GM18502 (cell line): ENCODE results near the gene MICAL3.

Experiments
- ATAC-seq: cut with Tn5 transposase; IDR thresholded peaks from one replicate; pipeline ENCODE4 v1.9.1; 2021; ENCODE audit warnings: mild to moderate bottlenecking; ENCODE audit not compliant: unreplicated experiment, poor library complexity

The MICAL3 gene

DNA sequence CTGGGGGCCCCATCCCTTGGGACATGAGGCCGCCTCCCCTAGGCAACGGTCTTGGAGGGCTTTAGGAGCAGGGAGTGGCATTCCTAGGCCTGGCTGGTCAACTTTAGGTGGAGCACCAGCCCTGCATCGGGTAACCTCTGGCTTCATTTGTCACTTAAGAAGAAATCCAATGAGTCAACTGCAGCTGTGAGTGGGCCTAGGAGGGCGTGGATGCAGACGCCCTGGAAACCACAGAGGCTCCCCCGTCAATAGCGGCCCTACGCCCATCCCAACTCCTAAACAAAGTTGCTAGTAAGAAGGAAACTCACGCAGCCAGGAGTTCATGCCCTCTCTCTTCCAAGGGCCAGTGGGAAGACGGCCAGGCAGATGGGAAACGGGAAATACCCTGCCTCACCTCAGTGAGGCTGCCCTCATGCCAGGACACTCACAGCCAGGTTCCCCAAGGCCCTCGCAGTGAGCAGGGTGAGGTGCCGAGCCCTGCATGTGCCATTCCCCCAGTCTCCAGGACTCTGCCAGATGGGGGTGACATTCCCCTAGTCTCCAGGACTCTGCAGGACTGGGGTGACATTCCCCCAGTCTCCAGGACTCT, 270.9 kb downstream of the MICAL3 start:
- no peak for ATAC-seq

DNA sequence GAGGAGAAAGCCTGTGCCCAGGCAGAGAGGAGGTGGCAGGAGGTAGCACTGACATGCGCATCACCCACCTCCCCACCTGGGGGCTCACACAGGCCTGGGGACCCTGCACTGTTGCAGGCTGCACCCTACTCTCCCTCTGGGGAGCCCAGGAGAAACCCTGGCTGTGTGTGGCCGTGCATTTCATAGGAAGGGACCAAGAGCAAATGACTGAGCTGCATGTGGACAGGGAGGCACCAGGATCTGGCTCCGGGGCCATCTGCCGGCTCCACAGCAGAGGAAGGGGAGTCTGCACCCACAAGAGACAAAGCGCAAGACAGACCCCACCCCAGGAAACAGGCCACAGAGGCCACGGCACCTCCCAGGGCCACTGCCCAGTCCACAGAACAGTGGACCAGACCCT, 272.8 kb downstream of the MICAL3 start:
- no peak for ATAC-seq

DNA sequence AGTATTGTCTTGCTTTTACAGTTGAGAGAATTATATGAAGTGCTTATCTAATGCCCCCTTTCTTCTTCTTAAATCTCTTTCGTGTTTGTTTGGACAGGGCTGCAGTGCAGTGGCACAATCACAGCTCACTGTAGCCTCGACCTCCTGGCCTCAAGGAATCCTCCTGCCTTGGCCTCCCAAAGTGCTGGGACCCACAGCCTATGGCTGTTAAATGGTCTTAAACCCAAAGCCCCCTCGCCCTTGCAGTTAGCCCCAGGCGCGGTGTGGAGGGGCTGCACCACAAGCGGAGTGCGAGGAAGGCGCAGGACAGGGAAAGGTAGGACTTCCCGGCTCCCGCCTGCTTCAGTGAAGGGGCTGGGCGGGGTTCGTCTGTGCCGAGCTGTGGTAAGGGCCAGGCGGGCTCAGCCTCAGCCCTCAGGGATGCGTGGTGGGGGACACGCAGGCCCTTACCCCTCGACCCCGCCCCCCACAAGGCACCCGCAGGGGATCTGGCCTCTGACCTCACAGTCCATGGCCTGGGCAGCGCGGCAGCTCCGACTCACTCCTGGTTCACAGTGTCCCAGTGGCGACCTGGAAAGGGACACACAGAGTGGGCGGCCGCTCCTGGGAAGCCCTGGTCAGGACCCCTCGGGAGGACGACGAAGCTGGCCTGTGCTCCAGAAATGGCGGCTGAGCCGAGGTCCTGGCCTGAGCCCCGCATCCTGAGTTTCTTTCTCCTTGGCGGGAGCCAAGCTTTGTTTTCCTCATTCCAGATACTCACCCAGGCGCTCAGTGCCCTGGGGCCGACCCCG, 274.6 kb downstream of the MICAL3 start:
- ATAC-seq: no peak

DNA sequence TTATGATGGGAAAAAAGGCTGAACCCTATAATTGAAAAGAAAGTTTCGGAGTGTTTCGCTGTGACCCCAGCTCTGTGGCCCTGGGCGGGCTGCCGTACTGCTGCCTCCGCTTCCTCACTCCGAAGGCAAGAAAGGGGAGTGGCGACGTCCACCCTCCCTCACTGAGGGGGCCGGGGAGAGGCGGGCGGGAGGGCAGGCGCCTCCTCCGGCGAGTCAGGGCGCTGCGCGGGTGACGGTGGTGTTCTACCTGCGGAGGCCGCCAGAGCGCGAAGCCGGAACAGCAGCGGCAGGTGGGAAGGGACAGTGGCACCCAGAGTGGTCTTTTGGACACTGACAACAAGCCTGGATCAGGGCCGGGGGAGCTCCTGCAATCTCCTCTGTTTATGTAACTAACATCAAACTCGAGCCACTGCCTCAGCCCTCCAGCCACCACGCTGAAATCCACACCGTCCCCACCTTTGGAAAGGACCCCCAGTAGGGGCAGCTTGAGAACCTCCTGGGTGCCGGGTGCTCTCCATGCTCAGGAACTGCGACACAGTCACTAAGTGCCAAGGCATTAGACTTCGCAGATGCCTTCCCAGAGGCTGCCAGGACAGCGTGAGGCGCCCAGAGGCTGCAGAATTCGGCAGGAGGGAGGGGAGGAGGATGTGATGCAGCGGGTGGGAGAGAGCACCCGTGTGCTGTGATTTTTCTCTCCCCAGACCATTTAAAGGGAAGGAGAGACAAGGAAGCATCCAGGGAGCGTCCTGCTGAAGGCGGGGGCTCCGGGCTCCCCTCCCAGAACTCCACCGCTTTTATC, 275.6 kb downstream of the MICAL3 start:
- ATAC-seq: no peak

DNA sequence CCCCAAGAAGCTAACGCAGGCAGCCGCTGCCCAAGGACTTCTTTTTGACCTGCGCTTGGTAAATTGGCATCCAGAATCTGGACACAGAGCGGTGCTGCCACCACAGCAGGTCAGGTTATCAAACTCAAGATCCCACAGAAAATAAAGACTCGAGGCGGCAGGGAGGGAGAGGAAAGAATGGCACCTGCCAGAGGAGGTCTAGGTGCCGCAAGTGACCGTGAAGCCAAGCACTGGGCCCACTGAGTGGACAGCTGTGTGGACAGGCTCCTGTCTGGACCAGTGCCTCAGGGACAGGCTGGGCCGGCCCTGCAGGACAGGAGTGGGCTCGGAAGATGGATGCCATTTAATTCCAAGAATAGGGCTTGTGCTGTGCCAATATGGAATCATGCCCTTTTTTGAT, 277.4 kb downstream of the MICAL3 start:
- no peak for ATAC-seq

DNA sequence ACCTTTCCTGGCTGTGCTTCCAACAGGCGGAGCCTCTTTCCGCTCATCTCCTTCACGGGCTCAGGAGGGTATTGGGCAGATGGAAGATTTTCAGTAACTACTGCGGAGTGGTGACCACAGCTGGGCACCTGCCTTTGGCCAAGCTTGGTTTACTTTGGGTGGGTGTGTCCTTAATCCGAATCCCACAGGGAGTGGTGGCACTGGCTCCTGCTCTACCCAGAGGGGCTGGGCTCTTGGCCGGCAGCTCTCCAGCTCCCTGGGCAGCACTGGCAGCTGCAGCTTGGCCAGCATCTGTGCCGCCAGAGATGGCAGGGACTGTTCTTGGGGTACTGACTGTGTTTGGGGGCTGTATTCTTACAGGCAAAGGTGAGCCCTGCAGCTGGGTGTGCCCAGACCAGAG, 279.9 kb downstream of the MICAL3 start:
- ATAC-seq: no peak

DNA sequence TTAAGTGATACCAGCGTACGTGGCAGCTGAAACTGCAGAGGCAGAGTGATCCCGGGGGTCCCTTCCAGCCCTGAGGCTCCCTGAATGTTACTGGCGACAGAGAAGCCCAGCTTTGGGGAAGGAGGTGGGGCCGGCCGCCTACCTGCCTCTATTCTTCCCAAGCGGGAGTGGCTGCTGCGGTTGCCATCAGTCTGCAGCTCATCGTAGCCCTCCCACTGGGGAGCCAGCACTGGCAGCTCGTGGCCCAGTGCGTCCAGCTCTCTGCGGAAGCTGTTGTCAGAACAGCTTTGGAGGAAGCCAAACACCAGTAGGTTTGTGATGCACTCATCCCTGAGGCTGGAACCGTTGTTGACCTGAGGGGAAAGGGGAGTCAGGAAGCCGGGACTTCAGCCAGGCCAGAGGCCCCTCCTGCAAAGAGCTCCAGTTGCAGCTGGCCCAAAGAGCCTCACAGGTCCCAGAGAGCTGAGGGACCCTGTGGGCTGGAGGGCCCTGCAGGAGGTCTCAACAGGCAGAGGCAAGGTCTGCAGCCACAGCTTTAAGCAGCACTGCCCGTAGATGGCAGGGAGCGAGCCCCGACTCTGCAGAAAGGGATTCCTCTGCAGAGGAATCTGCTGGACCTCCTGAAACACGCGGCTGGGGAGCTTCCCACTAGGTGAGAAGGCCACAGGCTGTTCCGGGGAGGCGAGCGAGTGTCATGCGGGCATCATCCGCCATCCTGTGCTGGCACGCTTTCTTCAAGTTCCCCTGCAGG, 280.5 kb downstream of the MICAL3 start:
- ATAC-seq: no peak

DNA sequence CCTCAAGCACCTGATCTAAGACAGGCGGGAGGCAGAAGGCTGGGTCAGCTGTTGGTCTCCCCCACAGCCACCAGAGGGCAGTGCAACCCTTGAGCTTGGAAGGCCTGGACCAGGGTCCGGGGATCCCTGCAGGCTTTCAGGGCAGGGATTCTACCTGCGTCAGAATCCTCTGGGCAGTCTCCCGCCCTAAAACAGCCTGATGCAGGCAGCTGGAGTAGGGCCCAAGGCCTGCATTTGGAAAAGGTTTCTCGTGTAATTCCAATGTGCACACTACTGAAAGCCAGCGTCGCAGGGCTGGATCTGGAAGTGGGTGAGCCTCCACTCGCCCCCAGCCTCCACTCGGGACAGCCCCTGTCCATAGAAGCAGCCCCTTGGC, 281.8 kb downstream of the MICAL3 start:
- no peak for ATAC-seq

DNA sequence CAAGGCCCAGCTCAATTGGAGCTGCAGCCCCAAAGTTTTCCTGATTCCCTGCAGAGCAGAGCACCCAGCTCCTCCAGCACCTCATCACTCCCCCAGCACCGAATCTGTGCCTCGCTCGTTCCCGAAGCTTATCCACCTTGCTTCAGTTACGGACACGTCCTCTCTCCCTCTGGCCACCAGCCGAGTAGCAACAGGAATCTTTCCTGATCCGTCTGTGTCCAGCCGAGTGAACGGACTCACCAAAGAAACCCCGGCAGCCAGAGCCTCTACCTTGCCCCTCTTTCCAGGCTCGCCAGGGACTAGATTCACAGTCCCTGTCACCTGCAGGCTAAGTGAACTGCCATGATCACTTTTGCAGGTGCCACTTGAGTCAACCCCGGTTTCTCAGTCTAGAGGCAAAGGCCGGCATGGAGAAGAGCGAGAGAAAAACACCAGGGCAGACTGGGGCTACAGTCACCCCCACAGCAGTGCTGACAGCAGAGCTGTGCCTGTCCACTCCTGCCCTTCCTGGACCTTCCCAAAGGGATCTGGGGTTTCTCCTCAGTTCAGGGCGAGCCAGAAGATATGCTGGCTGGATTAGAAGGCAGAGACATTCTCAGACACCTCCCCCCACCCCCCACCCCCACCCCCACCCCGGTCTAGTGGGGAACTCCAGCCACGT, 282.4 kb downstream of the MICAL3 start:
- ATAC-seq: no peak

DNA sequence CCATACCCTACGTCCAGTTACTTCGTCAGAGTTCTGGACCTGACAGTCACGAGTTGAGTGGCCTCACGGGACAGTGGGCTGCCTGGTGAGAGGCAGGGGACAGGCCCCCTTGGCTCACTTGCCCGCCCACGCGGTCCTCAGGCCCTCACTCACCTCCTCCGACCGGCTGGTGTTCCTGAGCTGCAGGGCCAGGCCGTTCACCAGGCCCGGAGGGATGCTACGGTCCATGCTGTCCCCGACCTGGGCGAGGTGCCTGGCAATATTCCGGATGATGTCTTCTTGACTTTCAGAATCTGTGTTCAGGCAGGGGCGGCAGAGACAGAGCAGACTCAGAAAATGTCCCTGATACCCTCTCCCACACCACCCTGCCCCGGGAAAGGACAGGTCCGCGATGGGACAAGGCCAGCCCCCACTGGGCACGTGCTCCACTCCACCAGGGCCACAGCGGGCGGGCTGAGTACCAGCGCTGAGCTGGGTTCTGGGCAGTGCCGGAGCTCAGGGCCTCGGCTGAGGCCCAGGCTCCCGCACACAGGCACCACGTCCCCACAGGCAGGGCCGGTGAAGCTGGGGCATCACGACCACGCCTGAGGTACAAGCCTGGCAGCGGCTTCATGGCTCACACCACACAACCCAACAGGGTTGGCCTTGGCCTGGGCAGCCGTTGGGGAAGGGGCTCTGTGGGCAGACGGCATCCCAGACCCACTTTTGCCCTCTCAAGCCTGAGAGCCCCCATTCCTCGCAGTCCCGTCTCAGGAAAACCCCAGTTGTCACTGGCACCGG, 285.0 kb downstream of the MICAL3 start:
- no peak for ATAC-seq

DNA sequence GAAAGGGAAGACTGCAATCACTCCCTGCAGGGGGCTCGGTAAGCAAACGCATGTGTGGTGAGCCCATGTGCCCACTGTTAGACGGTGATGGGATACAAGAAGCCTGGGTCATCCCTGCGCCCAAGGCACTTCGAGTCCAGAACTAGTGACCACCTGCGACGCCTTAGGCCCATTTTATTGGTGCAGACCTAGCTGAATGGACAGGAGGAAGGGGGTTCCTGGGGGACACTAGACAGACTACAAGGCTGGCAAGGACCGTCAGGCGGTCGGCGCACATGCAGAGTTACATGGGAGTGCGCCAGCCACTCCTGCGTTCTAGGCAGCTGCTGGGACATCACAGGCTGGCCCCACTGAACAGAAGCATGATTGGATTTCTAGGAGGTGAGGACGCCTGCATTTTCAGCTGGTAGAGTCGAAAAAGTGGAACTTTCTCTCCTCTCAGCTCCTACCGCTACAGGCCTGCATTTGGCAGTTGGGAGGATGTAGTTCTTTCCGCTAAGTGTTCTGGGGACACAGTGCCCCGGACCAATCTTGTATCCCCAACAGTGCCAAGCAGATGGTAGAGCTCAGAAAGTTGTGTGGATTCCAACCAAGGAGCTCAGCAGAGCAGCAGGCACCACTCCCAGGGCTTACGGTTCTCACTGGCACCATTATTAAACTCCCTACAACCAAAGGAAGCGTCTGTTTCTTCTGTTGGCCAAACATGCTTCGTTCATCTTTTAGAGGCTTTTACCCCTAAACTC, 285.8 kb downstream of the MICAL3 start:
- ATAC-seq: no peak
